K562 (cell line): ENCODE results near the gene PLEKHM3. TPM values are rescaled to one million over a fixed set of nuclear protein-coding genes. Genes with fewer than 3 reads are reported as not detected.

Experiments used
- ATAC-seq: fragments of 200-7000 bp; cut with Tn5 transposase; 3 replicates; pipeline ENCODE4 v1.9.1; 2020; ENCODE audit warnings: moderate library complexity
- BruUV-seq: library from RNA; stranded (reverse); fragments of 400-500 nt; replicated peaks from 2 replicates; lab custom pipeline; 2021; lab: Mats Ljungman, UMichigan
- CTCF ChIA-PET: fragments of 300-600 bp; formaldehyde crosslinking; extraction: SDS; loops from one replicate; lab custom pipeline; 2021; ENCODE audit warnings: low intra/inter-chr PET ratio; lab: Yijun Ruan, JAX
- POLR2A ChIA-PET: fragments of 300-600, 350-650 bp; sonication (Branson Sonifier 250); formaldehyde crosslinking; extraction: SDS; loops from one replicate; lab custom pipeline; 2021; ENCODE audit warnings: antibody characterized with exemption, inconsistent platforms; lab: Yijun Ruan, JAX
- DNase-seq, 4 experiments: peaks; one replicate each; pipeline versions ENCODE4 v3.0.0 to v3.0.0-alpha.2; 2011 to 2018; ENCODE audit warnings: low spot score in 3 of 4, mixed read lengths in 3 of 4; ENCODE audit errors: extremely low read depth in 1 of 4
- FAIRE-seq: peaks from 2 replicates; lab custom pipeline; 2011; peaks lifted over from hg19 to GRCh38; lab: Jason Lieb, UNC
- H2AFZ ChIP-seq: 2 replicates; pipeline ENCODE4 v1.6.0; 2011; ENCODE audit warnings: low read depth, low read length, control low read depth, inconsistent platforms
- H3K27ac ChIP-seq: fragments of 200-600 bp; 3 replicates; pipeline ENCODE4 v1.8.0; 2011; ENCODE audit warnings: low read depth, mild to moderate bottlenecking, control low read depth, inconsistent platforms, low read length, moderate library complexity, mixed read lengths; ENCODE audit errors: extremely low read depth
- H3K27me3 ChIP-seq, 2 experiments: fragments of 300-600 bp in 1 of 2; 2 replicates in 1 of 2; 3 replicates in 1 of 2; pipeline versions ENCODE4 v1.6.0 to v1.8.0; 2011; ENCODE audit warnings: inconsistent platforms in 2 of 2, low read length in 2 of 2, mild to moderate bottlenecking in 1 of 2, mixed read lengths in 1 of 2, moderate library complexity in 1 of 2; ENCODE audit not compliant: control insufficient read depth in 2 of 2, insufficient read depth in 2 of 2
- H3K36me3 ChIP-seq: fragments of 300-600 bp; 3 replicates; pipeline ENCODE4 v1.8.0; 2011; ENCODE audit warnings: mild to moderate bottlenecking, low read length, inconsistent platforms; ENCODE audit not compliant: control insufficient read depth, insufficient read depth
- H3K4me1 ChIP-seq, 2 experiments: fragments of 200-600 bp in 1 of 2; replicated peaks in 1 of 2; 2 replicates in 1 of 2; 3 replicates in 1 of 2; pipeline versions ENCODE4 v1.5.1 to v1.8.0; 2011; ENCODE audit warnings: inconsistent platforms in 2 of 2, low read length in 2 of 2, mild to moderate bottlenecking in 1 of 2, mixed read lengths in 1 of 2, moderate library complexity in 1 of 2; ENCODE audit not compliant: control insufficient read depth in 2 of 2, insufficient read depth in 2 of 2
- H3K4me2 ChIP-seq: 2 replicates; pipeline ENCODE4 v1.6.1; 2011; ENCODE audit warnings: low read length, control low read depth, inconsistent platforms, mixed read lengths; ENCODE audit not compliant: insufficient read depth
- H3K4me3 ChIP-seq: fragments of 200-600 bp; sonication (generic), shearing (Covaris generic); 2 replicates; pipeline ENCODE4 v1.5.1; 2016; ENCODE audit warnings: control low read depth, inconsistent platforms
- H3K79me2 ChIP-seq: fragments of 200-600 bp; 3 replicates; pipeline ENCODE4 v1.8.0; 2011; ENCODE audit warnings: low read length, inconsistent platforms; ENCODE audit not compliant: control insufficient read depth, insufficient read depth
- H3K9ac ChIP-seq, 2 experiments: 2 replicates each; pipeline versions ENCODE4 v1.6.0 to v1.6.1; 2011; ENCODE audit warnings: low read depth in 2 of 2, low read length in 2 of 2, control low read depth in 1 of 2, inconsistent platforms in 1 of 2, mild to moderate bottlenecking in 1 of 2, mixed read lengths in 1 of 2; ENCODE audit not compliant: insufficient read depth in 1 of 2
- H3K9me1 ChIP-seq: one replicate; pipeline ENCODE4 v1.6.0; 2011; ENCODE audit warnings: inconsistent platforms, mild to moderate bottlenecking, low read length, moderate library complexity; ENCODE audit not compliant: control insufficient read depth, insufficient read depth
- H3K9me3 ChIP-seq: replicated peaks from 2 replicates; pipeline ENCODE4 v1.5.1; 2011; ENCODE audit warnings: low read depth, low read length, inconsistent platforms; ENCODE audit not compliant: control insufficient read depth, insufficient read depth
- H4K20me1 ChIP-seq: replicated peaks from 2 replicates; pipeline ENCODE4 v1.6.1; 2011; ENCODE audit warnings: low read length, inconsistent platforms, mixed read lengths; ENCODE audit not compliant: control insufficient read depth, insufficient read depth
- MAFF ChIP-seq: IDR thresholded peaks from 2 replicates; pipeline ENCODE4 v1.6.1; 2012; ENCODE audit warnings: low read length, improper control_type of control experiment
- RAD51 ChIP-seq: fragments of 450-650 bp; IDR thresholded peaks from 2 replicates; pipeline ENCODE4 v1.7.1; 2016; ENCODE audit warnings: low read depth, mild to moderate bottlenecking, borderline replicate concordance
- SIX5 ChIP-seq, 2 experiments: IDR thresholded peaks; 2 replicates each; pipeline ENCODE4 v1.6.1; 2011; ENCODE audit warnings: low read length in 2 of 2, borderline replicate concordance in 1 of 2, low read depth in 1 of 2, mild to moderate bottlenecking in 1 of 2, moderate library complexity in 1 of 2; ENCODE audit not compliant: insufficient read depth in 1 of 2
- SP1 ChIP-seq: sonication (generic); formaldehyde crosslinking; IDR thresholded peaks from 2 replicates; pipeline ENCODE4 v1.8.1; 2022; ENCODE audit warnings: mild to moderate bottlenecking, missing genetic modification reagents
- ZNF717 ChIP-seq: fragments of 250-450 bp; sonication (Bioruptor Pico); IDR thresholded peaks from 2 replicates; pipeline ENCODE4 v1.5.0; 2021
- WGBS: fragments of 100-300 bp; shearing (Covaris generic); methylation state at CpG from one replicate; pipeline ENCODE4 v1.1.6; 2016; ENCODE audit warnings: low coverage, mixed read lengths; ENCODE audit not compliant: insufficient coverage; ENCODE audit errors: missing lambda C conversion rate; 5-methylcytosine and 5-hydroxymethylcytosine counted together
- in situ Hi-C: fragments of 300-500 bp; cut with MboI; formaldehyde crosslinking; loops from 4 replicates; pipeline ENCODE4 v1.15.0; 2018; ENCODE audit warnings: inconsistent platforms, mixed read lengths
- intact Hi-C: fragments of 100-400 bp; cut with micrococcal nuclease; formaldehyde crosslinking; loops from 2 replicates; pipeline ENCODE4 v1.14.2; 2022
- polyA plus RNA-seq, 8 experiments: library from polyadenylated mRNA; depleted of rRNA in 4 of 8; stranded (reverse) in 5 of 8; unstranded in 3 of 8; fragments of >200 nt; fragmentation: Nextera tagmentation in 2 of 8; fragmentation: Illumina TruSeq in 1 of 8; extraction: Ambion mirVana in 2 of 8; extraction: Trizol in 1 of 8; gene quantifications; 2 replicates each; pipeline versions ENCODE4 v1.2.1 to v1.2.3, GENCODE V29; 2011 to 2014; ENCODE audit warnings: inconsistent platforms in 1 of 8, missing spikeins in 1 of 8
- total RNA-seq, 7 experiments: library from RNA; depleted of rRNA in 6 of 7; stranded (reverse); fragments of >200 nt in 6 of 7; fragmentation: Illumina TruSeq in 2 of 7; extraction: Trizol in 2 of 7; gene quantifications; 2 replicates each; pipeline versions ENCODE4 v1.2.1 to v1.2.3, GENCODE V29; 2011 to 2021; ENCODE audit warnings: low replicate concordance in 1 of 7
- TF ChIP-seq, protein P1 (sequence below): sonication (generic); formaldehyde crosslinking; IDR thresholded peaks from 2 replicates; pipeline ENCODE4 v1.8.0; 2022; ENCODE audit warnings: mild to moderate bottlenecking, missing genetic modification reagents

Gene PLEKHM3
- total and polyA plus RNA-seq, 9 of the 15 experiments (the other 6 are each of a cell fraction or from before 2014, with no cell fraction given): 0.24 to 1.6 (median 1.0) TPM

DNA sequence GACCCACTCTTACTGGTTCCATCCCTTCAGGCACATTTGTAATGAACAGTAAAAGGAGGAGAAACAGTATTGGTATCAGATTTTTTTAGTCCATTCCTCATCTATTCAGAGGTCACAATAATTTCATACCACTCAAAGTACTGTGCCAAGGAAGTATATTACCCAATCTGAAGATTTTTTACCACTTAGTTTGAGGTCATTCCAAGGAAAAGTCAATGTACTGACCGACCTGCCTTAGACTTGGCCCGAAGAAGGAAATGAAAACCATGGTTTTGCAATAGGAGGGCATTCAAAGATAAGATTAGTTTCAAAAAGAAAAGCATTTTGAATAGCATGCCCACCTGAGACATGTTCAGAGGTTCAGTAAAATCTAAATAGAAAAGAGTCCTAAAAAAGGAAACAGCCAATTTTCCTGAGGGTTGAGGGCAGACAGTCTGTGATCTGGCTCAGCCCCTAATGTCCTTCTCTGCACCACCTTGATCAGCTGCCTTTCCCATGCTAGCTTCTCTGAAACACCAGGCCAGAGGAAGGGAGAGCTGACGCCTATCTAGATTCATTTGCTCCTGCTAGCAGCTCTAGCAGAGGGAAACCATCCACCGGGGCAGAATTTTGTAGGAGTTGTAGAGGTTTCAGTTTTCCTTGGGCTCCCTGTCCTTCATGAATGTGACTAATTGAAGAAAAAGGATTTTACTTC lies 148.3 kb downstream of the PLEKHM3 start:
- in situ Hi-C loops (no loop called here), intact Hi-C loops (no loop called here)
- H3K27me3 ChIP-seq: no peaks in the 10 kb centered on the region
- no peak overlapping the region; a peak in 1 of 4 replicates for H3K9ac ChIP-seq
- ATAC-seq (no peak), DNase-seq (no peak), FAIRE-seq (no peak)
- H3K36me3 ChIP-seq: no peaks in the 10 kb centered on the region
- ChIA-PET POLR2A (interaction anchor here (0.5 kb wide), 1 partner anchor 377 kb away, joined by 3 read pairs; no protein-coding TSS in a partner anchor), CTCF (no interaction called here)
- H3K9me3 ChIP-seq: no peaks in the 10 kb centered on the region
- no peaks in the 10 kb centered on the region for H3K4me1 ChIP-seq
- no peaks in the 10 kb centered on the region for H3K79me2 ChIP-seq
- TF ChIP-seq, protein P1, sequence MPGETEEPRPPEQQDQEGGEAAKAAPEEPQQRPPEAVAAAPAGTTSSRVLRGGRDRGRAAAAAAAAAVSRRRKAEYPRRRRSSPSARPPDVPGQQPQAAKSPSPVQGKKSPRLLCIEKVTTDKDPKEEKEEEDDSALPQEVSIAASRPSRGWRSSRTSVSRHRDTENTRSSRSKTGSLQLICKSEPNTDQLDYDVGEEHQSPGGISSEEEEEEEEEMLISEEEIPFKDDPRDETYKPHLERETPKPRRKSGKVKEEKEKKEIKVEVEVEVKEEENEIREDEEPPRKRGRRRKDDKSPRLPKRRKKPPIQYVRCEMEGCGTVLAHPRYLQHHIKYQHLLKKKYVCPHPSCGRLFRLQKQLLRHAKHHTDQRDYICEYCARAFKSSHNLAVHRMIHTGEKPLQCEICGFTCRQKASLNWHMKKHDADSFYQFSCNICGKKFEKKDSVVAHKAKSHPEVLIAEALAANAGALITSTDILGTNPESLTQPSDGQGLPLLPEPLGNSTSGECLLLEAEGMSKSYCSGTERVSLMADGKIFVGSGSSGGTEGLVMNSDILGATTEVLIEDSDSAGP (CRISPR knock-in tag): no peak
- TF ChIP-seq ZNF717 (CRISPR knock-in tag) (no peak), RAD51 (no peak), SP1 (CRISPR knock-in tag) (no peak), MAFF (no peak), SIX5 (IDR thresholded peaks at IDR 0.05; ENCODE audit: borderline replicate concordance in 1 of 2, insufficient read depth in 1 of 2, low read depth in 1 of 2, low read length in 2 of 2) (no peak)
- H3K9me1 ChIP-seq: no peaks in the 10 kb centered on the region
- H3K27ac ChIP-seq: no peak overlapping the region
- H3K4me2 ChIP-seq: no peak overlapping the region
- no peak overlapping the region for H3K4me3 ChIP-seq
- WGBS: 17% methylated on average over 4 of the region's 4 CpGs
- no peaks in the 10 kb centered on the region for H4K20me1 ChIP-seq
- no TSS peak for BruUV-seq
- H2AFZ ChIP-seq: no peak overlapping the region
